ENCODE results near the gene PRXL2A. TPM values are rescaled to one million over a fixed set of nuclear protein-coding genes. Genes with fewer than 3 reads are reported as not detected.
"Not testable (repeated sequence)": the region's sequence is repeated elsewhere in the genome, so short reads cannot be mapped to it uniquely, and the experiment has no call there.

Gene PRXL2A, protein sequence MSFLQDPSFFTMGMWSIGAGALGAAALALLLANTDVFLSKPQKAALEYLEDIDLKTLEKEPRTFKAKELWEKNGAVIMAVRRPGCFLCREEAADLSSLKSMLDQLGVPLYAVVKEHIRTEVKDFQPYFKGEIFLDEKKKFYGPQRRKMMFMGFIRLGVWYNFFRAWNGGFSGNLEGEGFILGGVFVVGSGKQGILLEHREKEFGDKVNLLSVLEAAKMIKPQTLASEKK
- total RNA-seq (2014; rRNA removed; shearing (Covaris generic)): 22.6 and 27.0 TPM in 2 replicates

DNA sequence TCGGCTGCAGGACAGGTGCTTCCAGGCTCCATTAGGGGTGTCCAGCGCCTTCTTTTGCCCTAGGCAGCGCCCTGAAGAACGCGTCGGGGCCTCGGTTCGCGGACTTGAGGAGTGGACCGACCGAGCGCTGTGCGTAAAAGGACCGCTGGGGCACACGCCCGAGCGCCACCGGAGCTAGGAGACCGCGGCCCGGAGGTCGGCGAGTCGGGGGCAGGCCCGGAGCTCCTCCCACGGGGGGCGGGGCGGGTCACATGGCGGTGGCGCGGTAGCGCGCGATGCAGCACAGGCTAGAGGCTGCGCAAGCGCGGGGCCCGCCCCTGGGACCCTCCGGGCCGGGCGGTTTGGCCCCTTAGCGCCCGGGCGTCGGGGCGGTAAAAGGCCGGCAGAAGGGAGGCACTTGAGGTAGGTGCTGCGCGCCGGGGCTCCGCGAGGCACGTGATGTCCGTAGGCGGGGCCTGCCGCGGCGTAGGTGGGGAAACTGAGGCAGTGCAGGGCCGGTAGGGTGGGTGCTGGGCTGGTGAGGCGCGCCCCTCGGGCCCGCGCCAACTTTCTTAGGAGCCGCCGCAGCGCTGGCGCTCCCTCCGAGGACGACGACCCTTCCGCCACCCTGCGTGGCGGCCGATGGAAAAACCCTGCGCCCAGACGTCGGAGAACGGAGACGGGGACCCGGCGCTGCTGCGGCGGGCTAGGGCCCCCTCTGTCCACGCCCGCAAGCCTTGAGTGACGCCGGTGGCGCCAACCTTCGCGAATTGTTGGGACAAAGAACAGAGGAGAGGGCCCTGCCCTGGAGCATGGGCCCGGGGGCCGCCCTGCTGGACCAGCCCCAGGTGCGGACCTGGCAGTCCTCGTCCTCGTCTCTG is at the start of gene PRXL2A:
Gene PRXL2A, plus strand, starts transcription at position 310 of the 860 bp plus-strand sequence. CDS start 11,917 bp downstream, outside the sequence.
- peak; percentile 77 for DNase-seq (ENCODE audit: low read depth)

DNA sequence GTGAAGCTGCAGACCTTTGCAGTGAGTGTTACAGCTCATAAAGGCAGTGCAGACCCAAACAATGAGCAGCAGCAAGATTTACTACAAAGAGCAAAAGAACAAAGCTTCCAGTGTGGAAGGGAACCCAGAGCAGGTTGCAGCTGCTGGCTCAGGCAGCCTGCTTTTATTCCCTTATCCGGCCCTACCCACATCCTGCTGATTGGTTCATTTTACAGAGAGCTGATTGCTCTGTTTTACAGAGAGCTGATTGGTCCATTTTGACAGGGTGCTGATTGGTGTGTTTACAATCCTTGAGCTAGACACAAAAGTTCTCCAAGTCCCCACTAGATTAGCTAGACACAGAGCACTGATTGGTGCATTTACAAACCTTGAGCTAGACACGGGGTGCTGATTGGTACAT is 49.4 kb upstream of the PRXL2A start:
- not testable (repeated sequence) for DNase-seq (ENCODE audit: low read depth)

DNA sequence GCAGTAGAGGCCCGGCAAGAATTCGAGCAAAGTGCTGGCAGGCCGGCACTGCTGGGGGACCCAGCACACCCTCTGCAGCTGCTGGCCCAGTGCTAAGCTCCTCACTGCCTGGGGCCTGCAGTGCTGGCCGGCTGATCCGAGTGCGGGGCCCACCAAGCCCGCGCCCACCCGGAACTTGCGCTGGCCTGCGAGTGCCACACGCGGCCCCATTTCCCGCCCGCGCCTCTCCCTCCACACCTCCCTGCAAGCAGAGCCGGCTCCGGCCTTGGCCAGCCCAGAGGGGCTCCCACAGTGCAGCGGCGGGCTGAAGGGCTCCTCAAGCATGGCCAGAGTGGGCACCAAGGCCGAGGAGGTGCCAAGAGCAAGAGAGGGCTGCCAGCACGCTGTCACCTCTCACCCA is 48.7 kb upstream of the PRXL2A start:
- no peak for DNase-seq (ENCODE audit: low read depth)

DNA sequence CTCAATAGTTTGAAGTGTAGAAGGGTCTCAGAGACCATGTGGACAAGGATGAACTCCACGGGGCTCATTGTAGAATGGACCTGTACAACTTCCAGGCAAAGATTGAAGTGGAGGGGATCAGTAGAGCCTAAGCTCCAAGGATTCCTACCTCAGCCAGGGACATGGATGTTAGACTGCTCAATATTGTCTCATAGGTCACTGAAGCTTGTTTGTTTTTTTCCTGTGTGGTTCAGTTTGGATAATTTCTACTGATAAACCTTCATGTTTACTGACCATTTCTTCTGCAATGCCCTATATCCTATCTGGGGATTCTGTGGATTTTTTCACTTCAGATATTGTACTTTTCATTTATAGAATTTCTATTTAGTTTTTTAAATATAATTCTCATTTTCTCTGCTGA is 42.8 kb upstream of the PRXL2A start:
- no peak for DNase-seq (ENCODE audit: low read depth)

DNA sequence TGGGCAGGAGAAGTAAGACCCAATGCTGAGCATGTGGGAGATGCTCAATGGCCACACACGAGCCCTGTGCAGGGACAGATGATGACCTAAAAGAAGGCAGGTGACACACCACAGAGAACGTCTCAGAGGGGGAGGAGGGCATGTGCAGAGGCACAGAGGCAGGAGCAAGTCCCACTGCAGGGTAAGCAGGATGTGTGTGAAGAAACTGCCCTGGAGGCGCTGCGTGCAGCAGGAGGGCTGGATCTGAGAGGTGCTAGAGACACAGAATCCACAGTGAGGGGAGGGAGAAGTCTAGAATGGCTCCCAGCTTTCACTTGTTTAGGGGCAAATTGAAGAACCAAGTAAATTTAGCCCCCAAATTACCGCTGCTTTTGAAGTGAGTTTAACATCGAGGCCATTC is 36.9 kb upstream of the PRXL2A start:
- DNase-seq (ENCODE audit: low read depth): no peak

DNA sequence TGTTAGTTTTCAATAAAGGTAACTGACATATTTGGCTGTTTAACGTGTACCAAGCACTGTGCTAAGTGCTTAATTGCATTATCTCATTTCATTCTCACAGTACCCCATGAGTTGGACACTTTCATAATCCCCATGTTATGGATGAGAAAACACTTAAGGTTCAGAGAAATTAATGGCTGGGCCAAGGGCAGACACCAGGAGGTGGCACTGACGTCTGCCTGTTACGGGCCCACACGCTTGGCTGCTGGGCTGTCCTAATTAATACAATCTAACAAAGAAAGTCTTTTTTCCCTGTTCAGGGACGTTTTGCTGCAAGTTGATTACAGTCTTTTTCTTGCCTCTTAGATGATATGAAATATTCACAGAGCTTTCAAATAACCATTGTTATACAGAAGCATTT is 35.7 kb upstream of the PRXL2A start:
- no peak for DNase-seq (ENCODE audit: low read depth)

DNA sequence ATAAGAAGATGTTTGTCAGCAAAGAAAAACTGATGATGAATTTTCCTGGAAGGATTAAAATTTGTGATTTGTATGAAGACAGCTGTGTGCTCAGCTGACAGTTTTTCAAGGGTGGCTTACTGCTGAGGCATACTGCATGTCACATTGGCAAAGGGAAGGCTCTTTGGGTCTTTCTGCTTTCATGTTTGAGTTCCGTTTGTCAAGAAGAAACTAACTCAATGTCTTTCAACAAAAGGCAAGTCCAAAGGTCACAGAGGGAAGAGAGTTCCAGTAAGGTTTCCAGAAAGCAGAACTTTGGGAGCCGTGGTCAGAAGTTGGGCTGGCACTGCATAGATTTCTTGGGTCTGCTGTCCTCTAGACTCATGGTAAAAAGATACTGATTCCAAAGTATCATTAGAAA is 34.8 kb upstream of the PRXL2A start:
- no peak for DNase-seq (ENCODE audit: low read depth)

DNA sequence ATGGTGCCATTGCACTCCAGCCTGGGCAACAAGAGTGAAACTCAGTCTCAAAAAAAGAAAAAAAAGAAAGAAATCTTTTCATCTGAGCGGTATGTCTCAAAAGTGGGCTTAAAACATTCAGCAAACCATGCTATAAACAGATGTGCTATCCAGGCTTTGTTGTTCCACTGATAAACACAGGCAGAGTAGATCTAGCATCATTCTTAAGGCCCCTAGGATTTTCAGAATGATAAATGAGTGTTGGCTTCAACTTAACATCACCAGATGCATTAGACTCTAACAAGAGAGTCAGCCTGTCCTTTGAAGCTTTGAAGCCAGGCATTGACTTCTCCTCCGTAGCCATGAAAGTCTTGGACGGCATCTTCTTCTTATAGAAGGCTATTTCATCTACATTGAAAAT is 28.6 kb upstream of the PRXL2A start:
- no peak for DNase-seq (ENCODE audit: low read depth)

DNA sequence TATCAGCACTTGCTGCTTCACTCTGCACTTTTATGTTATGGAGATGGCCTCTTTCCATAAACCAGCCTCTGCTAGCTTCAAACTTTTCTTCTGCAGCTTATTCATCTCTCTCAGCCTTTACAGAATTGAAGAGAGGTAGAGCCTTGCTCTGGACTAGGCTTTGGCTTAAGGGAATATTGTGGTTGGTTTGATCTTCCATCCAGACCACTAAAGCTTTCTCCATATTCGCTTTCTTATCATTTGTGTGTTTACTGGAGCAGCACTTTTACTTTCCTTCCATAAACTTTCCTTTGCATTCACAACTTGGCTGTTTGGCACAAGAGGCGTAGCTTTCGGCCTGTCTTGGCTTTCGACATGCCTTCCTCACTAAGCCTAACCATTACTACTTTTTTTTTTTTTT is 28.2 kb upstream of the PRXL2A start:
- no peak for DNase-seq (ENCODE audit: low read depth)

DNA sequence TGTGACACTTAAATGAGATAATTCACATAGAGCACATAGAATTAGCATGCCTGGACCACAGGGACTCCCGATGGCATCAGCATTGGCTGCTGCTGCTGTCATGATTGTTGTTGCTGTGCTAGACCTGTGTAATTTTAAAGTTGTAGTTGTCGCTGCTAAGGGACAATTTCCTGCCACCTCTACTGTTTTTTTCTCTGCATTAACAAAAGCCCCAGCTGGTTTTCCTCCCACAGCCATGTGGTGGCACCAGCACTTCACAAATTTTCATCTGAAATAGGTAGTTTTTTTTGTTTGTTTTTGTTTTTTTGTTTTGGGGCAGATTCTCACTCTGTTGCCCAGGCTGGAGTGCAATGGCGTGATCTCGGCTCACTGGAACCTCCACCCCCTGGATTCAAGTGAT is 25.4 kb upstream of the PRXL2A start:
- peak; percentile 28 for DNase-seq (ENCODE audit: low read depth)

DNA sequence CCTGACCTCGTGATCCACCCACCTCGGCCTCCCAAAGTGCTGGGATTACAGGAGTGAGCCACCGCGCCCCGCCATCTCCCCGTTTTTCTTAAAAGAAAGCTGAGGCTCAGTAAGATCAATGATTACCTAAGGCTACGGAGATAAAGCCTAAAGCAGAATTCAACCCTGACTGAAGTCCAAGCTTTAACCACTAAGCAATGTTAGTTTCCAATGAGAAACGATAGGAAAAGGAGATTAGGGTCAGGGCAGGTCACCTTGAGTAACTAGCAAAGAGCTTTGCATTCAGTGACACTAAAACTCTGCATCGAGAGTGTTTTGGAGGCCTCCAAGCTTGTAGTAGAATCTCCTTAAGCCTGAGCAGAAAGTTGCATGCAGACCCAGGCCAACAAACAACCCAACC is 17.6 kb upstream of the PRXL2A start:
- DNase-seq (ENCODE audit: low read depth): no peak

DNA sequence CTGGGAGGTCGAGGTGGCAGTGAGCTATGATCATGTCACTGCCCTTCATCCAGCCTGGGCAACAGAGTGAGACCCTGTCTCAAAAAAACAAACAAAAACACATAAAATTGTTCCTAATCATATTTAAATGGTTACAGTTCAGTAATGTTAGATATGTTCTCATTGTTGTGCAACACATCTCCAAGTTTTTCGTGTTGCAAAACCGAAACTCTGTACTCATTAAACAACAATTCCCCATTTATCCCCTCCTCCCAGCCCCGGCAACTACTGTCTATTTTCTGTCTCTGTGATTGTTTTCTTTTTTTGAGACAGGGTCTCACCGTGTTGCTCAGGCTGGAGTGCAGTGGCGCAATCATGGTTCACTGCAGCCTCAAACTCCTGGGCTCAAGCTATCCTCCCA is 16.1 kb upstream of the PRXL2A start:
- no peak for DNase-seq (ENCODE audit: low read depth)

DNA sequence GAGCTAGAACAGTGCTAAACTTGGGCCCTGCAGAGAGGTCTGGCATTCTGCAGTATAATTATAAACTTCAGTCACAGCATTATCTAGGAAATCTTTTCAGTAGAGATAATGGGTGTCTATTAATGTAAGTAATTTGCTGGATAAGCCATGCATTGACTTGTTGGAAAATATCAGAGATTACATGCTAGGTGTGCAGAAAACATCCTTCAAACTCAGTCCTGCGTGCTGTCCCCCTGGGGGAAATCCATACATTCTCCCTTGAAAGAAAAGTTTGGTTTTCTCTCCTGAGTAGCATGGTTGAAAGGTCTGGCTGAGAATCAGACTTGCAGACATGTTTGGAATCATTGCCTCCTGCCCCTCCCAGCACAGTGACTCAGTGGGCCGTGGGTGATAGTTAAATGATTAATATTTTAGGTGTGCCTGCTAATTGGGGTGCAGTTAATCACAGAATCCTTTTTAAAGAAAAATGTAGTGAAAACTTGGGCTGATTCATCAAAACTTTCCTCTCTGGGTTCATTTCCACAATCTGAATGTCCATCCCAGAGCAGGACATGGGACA is 13.9 kb upstream of the PRXL2A start:
- DNase-seq (ENCODE audit: low read depth): no peak

DNA sequence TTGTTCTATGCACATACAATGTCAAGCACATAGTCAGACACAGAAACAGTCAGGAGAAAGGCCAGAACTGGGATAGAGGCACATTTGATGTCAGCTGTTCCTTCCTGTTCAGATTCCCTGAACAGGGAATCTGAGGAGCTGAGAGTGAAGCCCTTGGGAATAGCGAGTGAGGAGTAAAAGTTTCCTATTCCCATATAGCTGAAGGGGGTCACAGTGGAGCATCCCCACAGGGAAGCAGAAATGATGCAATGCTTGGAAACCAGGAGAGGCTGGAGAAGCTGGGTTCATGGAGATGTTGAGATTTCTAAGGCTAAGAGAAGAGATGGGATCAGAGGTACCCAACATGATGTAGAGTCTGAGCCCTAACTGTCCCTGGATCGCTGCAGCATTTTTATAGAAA is 11.3 kb upstream of the PRXL2A start:
- DNase-seq (ENCODE audit: low read depth): no peak

DNA sequence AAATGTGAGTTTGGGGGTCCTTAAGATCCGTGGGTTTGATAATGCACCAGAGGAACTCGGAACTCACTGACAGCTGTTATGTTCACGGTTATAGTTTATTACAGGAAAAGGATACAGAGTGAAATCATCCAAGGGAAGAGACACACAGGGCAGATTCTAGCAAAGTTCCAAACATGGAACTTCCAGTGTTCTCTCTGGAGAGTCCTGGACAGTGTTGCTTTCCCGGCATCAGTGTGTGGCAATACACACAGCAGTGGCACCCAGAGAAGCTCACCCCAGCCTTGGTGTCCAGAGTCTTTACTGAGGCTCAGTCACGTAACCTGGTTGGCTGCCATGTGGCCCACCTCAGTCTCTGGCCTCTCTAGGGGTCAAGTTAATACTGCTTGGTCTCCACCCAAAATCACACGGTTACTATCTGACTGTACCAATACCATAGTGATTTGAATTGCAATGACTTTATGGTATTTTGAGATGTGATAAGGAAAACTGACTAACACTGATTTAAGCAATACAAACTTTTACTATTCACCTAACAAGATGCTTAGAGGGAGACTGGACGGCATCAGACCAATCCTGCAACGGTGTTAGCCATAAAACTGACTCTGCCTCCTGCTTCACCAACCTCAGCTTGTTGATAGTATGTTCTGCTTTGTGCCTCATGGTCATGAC is 8.1 kb upstream of the PRXL2A start:
- DNase-seq (ENCODE audit: low read depth): no peak

DNA sequence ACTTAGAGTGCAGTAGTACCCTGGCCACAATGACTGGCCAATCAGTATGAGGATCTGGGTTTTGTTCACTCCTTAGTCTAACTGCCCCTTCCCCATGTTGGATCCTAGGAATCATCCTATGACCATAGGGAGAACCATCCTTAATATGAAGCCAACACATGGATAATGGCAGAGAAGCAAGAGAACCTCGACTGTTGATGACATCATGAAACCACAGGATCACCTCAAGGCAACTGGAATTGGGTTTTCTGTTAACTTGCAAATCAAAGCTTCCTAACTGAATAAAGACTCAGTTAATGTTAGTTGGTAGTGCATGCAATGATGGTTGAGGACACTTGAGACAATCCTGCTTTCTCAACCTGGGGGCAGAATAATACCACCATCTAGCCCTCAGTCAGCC is 3.3 kb upstream of the PRXL2A start:
- DNase-seq (ENCODE audit: low read depth): no peak

DNA sequence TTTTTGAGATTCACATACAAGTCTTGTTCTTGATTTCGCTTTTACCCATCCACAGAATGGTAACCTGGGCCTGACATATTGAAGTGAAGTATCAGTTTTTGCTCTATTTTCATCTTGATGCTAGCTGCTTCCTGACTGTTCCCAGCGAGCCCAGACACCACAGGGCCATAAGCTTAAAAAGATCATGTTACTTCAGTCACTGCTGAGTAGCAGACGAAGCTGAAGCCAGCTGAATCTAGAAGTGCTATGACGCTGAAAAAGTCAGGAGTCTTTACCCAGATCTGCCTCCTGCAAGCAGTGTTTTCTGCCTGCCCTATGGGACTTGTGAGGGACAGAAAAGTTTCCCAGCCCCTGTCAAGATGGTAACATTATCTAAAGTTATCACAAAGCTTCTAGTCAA is 2.7 kb upstream of the PRXL2A start:
- DNase-seq (ENCODE audit: low read depth): no peak

DNA sequence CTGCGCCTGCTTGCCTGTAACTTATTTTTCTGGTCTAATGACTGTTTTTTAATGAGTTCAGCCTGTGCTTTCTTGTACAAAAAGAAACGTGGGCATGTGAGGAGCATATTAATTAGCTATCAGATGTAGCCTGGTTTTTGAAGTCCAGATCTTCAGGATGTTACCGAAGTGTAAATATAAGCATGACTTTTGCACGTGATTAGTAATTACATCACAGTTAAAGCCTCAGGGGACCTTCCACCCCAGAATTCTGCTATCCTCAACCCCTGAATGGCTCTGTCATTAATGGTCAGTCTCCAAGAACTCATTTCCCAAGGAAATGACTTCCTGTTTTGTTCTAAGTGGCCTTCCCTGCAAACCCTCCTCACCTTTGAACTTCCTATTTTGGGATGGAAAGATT is 2.1 kb upstream of the PRXL2A start:
- no peak for DNase-seq (ENCODE audit: low read depth)

DNA sequence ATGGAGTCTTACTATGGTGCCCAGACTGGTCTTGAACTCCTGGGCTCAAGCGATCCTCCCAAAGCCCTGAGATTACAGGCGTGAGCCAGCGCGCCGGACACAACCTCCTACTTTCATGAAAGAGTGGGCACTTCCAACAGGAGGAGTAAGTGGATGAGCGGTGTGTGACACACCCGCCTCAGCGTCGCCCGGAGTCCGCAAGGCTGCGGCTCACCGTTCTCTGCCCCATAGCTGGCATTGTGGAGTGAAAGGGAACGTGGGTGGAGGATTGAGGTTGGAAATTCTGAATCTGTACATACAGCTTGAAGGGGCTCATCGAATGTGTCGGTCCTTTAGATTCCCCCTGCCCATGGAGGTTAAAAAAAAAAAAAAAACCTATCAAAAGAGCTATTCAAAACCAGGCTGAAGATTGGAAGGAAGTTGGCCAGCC is 524 bp upstream of the PRXL2A start:
- DNase-seq (ENCODE audit: low read depth): peak; percentile 71

DNA sequence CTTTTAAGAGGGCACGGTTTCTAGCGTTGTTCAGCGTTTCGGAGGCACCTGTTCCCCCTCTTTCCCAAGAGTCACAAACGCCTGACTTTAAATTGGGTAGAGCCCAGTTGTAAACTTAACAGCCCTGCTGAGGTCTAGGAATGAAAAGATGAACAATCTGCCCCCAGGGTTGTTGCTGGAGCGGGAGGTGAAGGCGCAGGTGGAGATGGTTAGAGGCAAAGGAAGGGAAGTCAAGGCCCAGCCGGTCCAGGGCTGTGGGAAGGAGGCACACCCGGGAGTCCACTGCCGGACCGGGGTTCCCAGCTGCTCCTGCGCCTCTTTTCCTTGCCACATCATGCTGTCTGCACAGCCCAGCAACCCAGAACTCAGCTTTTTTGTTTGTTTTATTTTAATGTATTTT is 770 bp downstream of the PRXL2A start:
- DNase-seq (ENCODE audit: low read depth): no peak

DNA sequence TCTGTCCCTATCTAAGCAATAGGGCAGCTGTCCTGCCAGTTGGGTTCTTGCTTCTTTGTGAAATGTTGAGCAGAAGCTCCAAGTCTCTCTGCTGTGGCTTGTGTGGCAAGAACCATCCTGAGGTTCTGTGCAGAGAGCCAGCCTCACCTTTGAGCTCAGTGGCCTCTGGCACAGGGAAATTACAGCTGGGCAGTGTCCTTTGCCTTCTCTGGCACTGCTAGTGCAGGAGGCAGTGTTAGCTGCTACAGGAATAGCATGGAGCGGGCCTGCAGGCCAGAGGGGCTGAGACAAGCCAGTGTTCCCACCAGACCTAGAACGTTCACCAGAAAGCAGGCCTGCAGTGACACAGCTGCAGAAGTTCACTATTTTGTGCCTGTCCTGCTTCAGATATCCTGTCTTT is 1.8 kb downstream of the PRXL2A start:
- no peak for DNase-seq (ENCODE audit: low read depth)

DNA sequence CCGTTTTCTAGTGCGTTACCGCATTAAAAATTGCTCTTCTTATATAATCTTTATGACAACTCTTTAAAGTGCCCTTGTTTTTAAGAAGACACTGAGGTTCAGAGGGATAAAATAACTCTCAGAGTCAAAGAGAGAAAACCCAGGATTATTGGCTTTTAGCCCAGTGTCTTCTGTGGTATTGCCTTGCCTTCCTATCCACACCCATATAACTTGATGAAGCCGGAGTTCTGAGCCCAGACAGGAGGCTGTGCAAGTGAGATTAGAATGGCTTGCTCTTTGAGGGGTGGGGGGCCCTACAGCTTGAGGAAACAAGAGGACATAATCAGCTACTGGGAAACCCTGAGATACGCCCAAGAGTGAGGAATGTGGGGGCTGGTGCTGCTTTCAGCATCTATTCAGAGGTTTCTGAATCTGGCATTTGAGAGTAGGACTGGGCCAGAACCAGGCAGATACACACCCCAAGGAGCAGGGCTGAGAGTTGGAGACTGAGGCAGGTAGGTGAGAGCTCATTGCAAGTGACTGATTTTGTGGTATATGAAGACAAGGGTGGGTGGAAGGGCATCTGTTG is 2.3 kb downstream of the PRXL2A start:
- DNase-seq (ENCODE audit: low read depth): no peak
